IPS-NIHi7 (cell line): ENCODE results near the gene SERPINC1.
"Not testable (repeated sequence)": the region's sequence is repeated elsewhere in the genome, so short reads cannot be mapped to it uniquely, and the experiment has no call there.

Experiments
- DNase-seq: peaks from one replicate; pipeline ENCODE4 v3.0.0; 2012; ENCODE audit warnings: mixed read lengths; ENCODE audit errors: extremely low spot score

SERPINC1 gene

GRCh38 chr1:173863224-173864161, 53.6 kb downstream of the SERPINC1 start:
- no peak for DNase-seq

DNA sequence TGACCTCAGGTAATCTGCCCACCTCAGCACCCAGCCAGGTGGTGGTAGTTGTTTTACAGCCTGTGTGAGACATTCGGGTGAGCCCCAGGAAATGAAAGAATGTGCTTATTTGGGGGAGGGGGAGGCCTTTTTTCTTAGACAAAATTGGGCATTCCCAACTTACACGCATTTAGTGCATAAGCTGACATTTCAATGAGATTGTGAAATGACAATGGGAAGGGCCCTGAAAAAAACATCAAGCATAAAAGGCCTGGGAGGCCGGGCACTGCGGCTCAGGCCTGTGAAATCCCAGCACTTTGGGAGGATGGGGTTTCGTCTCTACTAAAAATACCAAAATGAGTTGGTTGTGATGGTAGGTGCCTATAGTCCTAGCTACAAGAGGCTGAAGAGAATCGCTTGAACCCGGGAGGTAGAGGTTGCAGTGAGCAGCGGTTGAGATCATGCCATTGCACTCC, 54.3 kb downstream of the SERPINC1 start:
- no peak for DNase-seq

DNA sequence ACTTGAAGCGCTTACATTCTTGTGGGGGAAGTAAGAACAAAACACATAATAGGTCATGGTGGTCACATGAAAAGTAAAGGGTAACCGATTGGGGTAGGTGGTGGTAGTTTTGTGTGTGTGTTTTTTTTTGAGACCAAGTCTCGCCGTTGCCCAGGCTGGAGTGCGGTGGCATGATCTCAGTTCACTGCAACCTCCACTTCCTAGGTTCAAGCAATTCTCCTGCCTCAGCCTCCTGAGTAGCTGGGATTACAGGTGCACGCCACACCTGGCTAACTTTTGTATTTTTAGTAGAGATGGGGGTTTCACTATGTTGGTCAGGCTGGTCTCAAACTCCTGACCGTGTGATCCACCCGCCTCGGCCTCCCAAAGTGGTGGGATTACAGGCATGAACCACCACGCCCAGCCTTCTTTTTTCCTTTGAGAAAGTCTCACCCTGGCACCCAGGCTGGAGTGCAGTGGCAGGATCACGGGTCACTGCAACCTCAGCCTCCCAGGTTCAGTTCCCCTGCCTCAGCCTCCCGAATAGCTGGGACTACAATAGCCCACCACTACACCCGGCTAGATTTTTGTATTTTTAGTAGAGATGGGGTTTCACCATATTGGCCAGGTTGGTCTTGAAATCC, 54.9 kb downstream of the SERPINC1 start:
- DNase-seq = not testable (repeated sequence)

DNA sequence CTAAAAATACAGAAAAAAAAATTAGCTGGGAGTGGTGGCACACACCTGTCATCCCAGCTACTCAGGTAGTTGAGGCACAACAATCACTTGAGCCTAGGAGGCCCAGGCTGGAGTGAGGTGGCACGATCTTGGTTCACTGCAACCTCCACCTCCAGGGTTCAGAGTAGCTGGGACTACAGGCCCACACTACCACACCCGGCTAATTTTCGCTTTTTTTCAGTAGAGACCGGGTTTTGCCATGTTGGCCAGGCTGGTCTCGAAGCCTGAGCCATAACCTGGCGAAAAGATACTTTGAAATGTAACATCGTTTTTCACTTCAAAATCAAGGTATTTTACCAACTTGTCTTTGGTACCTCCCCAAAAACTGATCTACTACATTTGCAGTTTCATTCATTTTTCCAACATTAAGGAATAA, 55.4 kb downstream of the SERPINC1 start:
- no peak for DNase-seq

GRCh38 chr1:173860065-173860464, 57.1 kb downstream of the SERPINC1 start:
- DNase-seq = no peak

DNA sequence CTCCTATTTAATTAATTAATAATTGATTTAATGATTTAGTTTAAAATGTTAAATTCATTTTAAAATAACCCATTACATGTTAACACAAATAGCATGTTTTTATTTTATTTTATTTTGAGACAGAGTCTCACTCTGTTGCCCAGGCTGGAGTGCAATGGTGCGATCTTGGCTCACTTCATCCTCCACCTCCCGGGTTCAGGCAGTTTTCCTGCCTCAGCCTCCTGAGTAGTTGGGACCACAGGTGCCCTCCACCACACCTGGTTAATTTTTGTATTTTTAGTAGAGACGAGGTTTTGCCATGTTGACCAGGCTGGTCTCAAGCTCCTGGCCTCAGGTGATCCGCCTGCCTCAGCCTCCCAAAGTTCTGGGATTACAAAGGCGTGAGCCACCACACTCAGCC, 57.6 kb downstream of the SERPINC1 start:
- DNase-seq = not testable (repeated sequence)

- no peak for DNase-seq
These were observed 59.7 kb downstream of the SERPINC1 start for GRCh38 chr1:173857363-173857917.

DNA sequence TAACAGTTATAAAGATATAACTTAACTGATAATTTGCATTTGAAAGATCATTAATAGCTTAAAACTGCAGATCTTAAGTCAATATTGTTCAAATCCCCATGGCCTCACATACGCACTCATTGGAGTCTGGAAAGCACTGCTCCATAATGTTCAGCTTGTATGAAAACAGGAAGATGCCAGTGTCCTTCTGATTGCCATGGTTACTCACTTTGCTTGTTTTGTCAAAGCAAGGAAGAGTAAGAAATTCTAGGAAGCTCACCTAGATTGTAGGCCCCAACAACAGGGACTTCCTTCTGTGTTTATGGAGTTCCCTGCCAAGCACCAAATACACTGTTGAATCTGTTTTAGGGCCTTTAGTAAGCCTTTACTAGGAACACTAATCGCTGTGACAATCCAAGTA, 60.2 kb downstream of the SERPINC1 start:
- DNase-seq = no peak

- DNase-seq = no peak
These were observed 61.1 kb downstream of the SERPINC1 start for GRCh38 chr1:173856014-173856413.
